Tibial artery (tissue), 4 donors: ENCODE measurements around the gene GARIN1A.

Source experiments
- DNase-seq, 2 donors: peaks; one replicate each; pipeline ENCODE4 v3.0.0-alpha.2; 2019
- H3K27ac ChIP-seq, 2 donors: fragments of 200-600 bp; sonication (generic) in 1 of 2; 1 replicate in 1 of 2; 2 replicates in 1 of 2; pipeline ENCODE4 v1.5.1; 2018 to 2019; ENCODE audit warnings: mild to moderate bottlenecking in 1 of 2
- H3K27me3 ChIP-seq, 2 donors: fragments of 200-600 bp; sonication (generic) in 1 of 2; one replicate each; pipeline versions ENCODE4 v1.5.1 to v1.6.0; 2016 to 2019
- H3K36me3 ChIP-seq, 3 donors: fragments of 200-600 bp; sonication (generic) in 2 of 3; one replicate each; pipeline ENCODE4 v1.5.1; 2016 to 2019; ENCODE audit warnings: mild to moderate bottlenecking in 2 of 3
- H3K4me1 ChIP-seq, 4 donors: fragments of 200-600 bp; sonication (generic) in 2 of 4; 1 replicate in 3 of 4; 2 replicates in 1 of 4; pipeline ENCODE4 v1.5.1; 2016 to 2019
- H3K4me3 ChIP-seq, 2 donors: fragments of 200-600 bp; sonication (generic) in 1 of 2; 1 replicate in 1 of 2; 2 replicates in 1 of 2; pipeline ENCODE4 v1.5.1; 2018 to 2019; ENCODE audit warnings: mild to moderate bottlenecking in 2 of 2
- H3K9me3 ChIP-seq, 3 donors: fragments of 200-600 bp; sonication (generic) in 1 of 3; one replicate each; pipeline ENCODE4 v1.5.1; 2016 to 2019
- intact Hi-C: fragments of 100-400 bp; cut with DNase I; formaldehyde crosslinking; loops from one replicate; pipeline ENCODE4 v1.15.0; 2023; ENCODE audit warnings: low total_unique reads
- TF ChIP-seq, protein P1 (sequence below), 2 experiments: fragments of 200-600 bp in 1 of 2; fragments of 450-650 bp in 1 of 2; IDR thresholded peaks; one replicate each; pipeline ENCODE4 v1.5.1; 2017 to 2019; ENCODE audit warnings: antibody characterized with exemption in 2 of 2, mild to moderate bottlenecking in 1 of 2, moderate library complexity in 1 of 2

GARIN1A gene

DNA sequence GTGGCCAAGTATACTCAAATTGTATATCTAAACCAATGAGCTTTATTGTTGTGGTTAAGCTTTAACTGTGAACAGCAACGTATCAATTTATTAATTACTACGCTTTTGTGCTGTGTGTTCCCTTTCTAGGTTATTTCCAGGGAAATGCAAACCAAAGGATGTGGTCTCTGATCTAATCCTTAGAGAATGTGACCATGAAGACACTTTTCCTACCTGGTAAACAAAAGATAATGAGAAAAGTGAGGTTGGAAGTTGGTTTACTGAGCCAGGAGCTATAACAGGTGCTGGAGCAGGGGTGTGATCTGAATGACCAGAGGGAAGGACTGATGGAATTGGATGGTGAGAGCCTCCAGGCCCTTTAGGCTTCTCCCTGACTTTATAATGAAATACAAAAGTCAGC lies 41.7 kb downstream of the GARIN1A start:
- Histone ChIP-seq H3K27me3 (no peaks in the 10 kb centered on the region), H3K4me1 (no peaks in the 10 kb centered on the region)
- TF ChIP-seq, protein P1, sequence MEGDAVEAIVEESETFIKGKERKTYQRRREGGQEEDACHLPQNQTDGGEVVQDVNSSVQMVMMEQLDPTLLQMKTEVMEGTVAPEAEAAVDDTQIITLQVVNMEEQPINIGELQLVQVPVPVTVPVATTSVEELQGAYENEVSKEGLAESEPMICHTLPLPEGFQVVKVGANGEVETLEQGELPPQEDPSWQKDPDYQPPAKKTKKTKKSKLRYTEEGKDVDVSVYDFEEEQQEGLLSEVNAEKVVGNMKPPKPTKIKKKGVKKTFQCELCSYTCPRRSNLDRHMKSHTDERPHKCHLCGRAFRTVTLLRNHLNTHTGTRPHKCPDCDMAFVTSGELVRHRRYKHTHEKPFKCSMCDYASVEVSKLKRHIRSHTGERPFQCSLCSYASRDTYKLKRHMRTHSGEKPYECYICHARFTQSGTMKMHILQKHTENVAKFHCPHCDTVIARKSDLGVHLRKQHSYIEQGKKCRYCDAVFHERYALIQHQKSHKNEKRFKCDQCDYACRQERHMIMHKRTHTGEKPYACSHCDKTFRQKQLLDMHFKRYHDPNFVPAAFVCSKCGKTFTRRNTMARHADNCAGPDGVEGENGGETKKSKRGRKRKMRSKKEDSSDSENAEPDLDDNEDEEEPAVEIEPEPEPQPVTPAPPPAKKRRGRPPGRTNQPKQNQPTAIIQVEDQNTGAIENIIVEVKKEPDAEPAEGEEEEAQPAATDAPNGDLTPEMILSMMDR (IDR thresholded peaks at IDR 0.05): no peak

DNA sequence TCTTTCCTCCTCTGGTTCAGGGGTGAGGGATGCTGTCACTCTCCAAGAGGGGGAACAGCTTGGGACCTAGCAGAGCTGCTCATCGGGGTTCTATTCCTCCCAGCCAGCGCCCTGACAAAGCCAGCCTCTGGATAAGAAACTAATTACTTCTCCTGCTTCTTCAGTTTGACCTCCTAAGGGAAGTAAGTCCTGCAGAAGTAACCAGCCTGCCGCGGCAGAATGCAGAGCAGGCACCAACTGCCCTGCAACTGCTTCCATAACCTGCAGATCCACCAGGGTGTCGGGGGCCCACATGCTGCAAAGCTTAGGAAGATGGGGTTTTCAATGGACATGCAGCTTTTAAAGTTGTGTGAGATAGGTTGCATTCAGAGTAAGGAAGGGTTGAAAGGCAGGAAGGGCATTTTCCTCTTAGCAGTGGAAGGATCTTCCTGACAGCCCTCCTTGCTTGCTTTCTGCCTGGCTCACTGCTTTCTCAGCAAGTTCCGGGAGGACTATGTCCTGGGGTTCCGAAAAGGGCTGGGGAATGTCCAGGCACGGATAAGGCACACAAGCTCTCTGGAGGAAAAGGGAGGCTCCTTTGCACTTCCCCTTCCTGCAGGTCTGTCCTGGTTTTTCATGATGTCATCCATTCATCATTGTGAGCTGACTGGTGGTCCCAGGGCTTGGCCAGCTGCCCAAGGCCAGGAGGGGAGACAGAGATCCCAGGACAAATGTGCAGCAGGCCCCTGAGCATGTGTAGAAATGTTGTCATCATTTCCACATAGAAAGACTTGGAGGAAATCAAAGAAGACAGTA lies 42.8 kb downstream of the GARIN1A start:
- TF ChIP-seq, protein P1 (IDR thresholded peaks at IDR 0.05): no peak
- no peak overlapping the region for H3K27ac ChIP-seq
- intact Hi-C loops: no loop called here
- no peak overlapping the region for H3K4me3 ChIP-seq
- DNase-seq: no peak
- H3K9me3 ChIP-seq: no peaks in the 10 kb centered on the region
- no peaks in the 10 kb centered on the region for H3K4me1 ChIP-seq
- no peaks in the 10 kb centered on the region for H3K27me3 ChIP-seq
- H3K36me3 ChIP-seq: no peaks in the 10 kb centered on the region

More for the DNA sequence above, 41.7 kb downstream of the GARIN1A start:
- no peak overlapping the region for H3K4me3 ChIP-seq
- H3K9me3 ChIP-seq: no peaks in the 10 kb centered on the region
- H3K27ac ChIP-seq: no peak overlapping the region
- intact Hi-C loops: no loop called here
- DNase-seq: no peak
- no peaks in the 10 kb centered on the region for H3K36me3 ChIP-seq

DNA sequence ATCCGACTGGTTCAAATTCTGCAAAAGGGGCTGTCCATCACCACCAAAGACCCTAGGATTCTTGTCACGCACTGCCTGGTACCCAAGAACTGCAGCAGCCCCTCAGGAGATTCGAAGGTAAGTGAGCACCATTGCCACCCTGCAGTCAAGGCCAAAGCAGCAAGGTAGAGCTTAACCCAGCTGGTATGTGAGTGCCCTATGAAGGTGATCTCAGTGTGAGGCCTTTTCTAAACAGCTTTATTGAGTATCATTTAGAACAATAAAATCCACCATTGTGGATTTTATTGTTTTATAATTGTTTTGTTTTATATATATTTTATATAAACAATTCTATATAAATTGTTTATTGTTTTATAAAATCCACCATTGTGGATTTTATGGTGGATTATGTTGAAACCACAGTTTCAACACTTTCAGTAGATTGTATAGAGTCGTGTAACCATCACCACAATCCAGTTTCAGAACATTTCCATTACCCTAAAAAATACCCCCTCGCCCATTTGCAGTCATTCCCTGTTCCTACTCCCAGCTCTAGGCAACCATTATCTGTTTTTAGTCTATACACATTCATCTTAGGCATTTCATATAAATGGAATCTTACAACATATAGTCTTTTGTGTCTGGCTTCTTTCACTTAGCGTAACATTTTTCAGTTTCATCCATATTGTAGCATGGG lies 47.0 kb downstream of the GARIN1A start:
- H3K27me3 ChIP-seq: peaks cover 0 to 12% of the 10 kb centered on the region in 2 donors
- no peaks in the 10 kb centered on the region for H3K4me1 ChIP-seq
- TF ChIP-seq, protein P1 (IDR thresholded peaks at IDR 0.05): no peak
- H3K36me3 ChIP-seq: no peaks in the 10 kb centered on the region
- H3K9me3 ChIP-seq: no peaks in the 10 kb centered on the region
- DNase-seq: no peak
- no peak overlapping the region for H3K27ac ChIP-seq
- intact Hi-C loops: no loop called here
- H3K4me3 ChIP-seq: no peak overlapping the region

DNA sequence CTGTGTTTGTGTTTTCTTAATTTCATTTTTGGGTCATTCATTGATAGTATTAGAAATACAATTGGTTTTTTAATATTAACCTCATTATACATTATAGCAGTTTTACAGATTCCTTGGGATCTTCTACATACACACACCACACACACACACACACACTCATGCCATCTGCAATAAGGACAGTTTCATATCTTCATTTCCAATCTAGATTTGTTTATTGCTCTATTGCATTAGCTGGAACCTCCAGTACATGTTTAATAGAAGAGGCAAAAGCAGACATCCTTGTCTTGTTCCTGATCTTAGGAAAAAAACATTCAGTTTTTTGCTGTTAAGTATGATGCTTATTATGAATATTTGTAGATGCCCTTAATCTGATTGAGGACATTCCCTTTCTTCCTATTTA lies 49.3 kb downstream of the GARIN1A start:
- H3K4me1 ChIP-seq: no peaks in the 10 kb centered on the region
- TF ChIP-seq, protein P1 (IDR thresholded peaks at IDR 0.05): no peak
- no peak overlapping the region for H3K27ac ChIP-seq
- intact Hi-C loops: no loop called here
- no peak for DNase-seq
- no peak overlapping the region for H3K4me3 ChIP-seq
- peaks cover 0 to 13% of the 10 kb centered on the region in 2 donors for H3K27me3 ChIP-seq
- H3K36me3 ChIP-seq: no peaks in the 10 kb centered on the region
- no peaks in the 10 kb centered on the region for H3K9me3 ChIP-seq
